Measurements from ENCODE around the gene PDGFD. TPM values are rescaled to one million over a fixed set of nuclear protein-coding genes. Genes with fewer than 3 reads are reported as not detected.

Gene PDGFD
- total RNA-seq, 2 experiments from 2014 or later = not detected

DNA sequence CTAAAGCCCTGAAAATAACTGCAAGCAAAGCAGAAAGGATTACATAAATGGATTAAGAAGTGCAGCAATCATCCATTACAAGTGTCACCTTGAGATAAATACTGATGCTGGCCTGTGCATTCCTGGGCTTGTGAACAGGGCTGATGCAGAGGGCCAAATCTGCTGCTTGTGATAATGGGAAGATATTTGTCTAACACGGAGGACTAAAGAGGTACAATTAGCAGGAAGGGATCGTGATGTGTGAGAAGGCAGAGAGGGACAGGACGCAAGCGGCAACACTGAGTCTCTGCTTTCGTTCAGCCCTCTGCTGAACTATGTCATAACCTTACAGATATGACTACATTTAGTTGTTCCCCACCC, 235.2 kb downstream of the PDGFD start:
- Mint-ChIP-seq H3K36me3 (no peaks in the 10 kb centered on the region), H3K27ac (no peak overlapping the region), H3K9me3 (no peaks in the 10 kb centered on the region), H3K27me3 (no peaks in the 10 kb centered on the region), H3K4me3 (no peak overlapping the region), H3K4me1 (no peaks in the 10 kb centered on the region)
- DNase-seq = no peak

DNA sequence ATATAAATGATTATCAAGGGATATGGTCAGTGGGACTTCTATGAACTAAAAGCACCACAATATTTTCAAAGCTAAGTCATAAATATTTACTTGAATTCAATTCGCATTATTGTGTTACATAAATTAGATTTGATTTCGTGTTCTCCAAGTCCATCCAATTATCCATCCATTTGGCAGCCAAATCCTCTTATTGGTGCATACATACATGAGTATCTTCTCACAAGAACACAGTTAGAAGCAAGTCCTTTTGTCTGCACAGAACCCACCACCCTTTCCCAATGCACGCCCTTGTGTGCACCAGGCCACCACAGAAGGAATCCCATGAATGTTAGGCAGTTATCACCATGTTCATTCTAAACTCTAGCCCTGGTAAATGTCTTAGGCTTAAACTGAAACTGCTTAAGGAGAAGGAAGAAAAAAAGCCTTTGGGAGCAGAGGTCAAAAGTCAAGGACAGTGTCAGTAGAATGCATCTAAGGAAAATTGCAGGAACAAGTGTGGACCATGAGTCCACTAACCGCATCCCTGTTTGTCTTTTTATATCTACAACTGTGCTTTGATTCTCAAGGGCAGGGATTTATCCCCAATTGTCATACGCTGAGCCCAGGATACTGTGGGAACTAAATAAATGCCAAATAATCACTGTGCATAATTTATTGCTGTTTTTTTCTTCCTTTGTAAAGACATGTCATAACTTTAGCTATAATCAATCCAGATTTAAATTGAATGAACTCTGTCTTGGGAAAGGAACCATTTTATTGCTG, 235.7 kb downstream of the PDGFD start:
- no peak for DNase-seq
- no peaks in the 10 kb centered on the region for H3K36me3 Mint-ChIP-seq
- H3K9me3 Mint-ChIP-seq = no peaks in the 10 kb centered on the region
- H3K27me3 Mint-ChIP-seq = no peaks in the 10 kb centered on the region
- no peak overlapping the region for H3K27ac Mint-ChIP-seq
- H3K4me3 Mint-ChIP-seq = no peak overlapping the region
- no peaks in the 10 kb centered on the region for H3K4me1 Mint-ChIP-seq

DNA sequence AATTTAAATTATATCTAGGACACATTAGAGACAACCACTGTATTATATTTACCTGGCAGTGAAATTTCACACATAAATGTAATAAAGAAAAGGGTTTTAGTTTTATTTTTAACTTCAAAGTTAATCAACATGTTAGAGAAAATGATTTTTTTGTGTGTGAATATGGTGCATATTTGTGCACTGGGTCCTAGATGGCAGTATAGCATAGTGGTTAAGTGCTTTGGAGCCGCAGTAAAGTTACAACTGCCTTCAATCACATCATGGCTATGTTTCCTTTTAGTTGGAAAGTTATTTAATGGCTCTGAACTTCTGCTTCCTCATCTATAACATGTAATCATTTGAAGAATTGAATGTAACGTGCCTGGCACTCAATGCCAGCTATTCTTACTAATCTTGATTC, 236.4 kb downstream of the PDGFD start:
- Mint-ChIP-seq H3K27me3 (no peaks in the 10 kb centered on the region), H3K27ac (no peak overlapping the region), H3K4me3 (no peak overlapping the region), H3K9me3 (no peaks in the 10 kb centered on the region), H3K36me3 (no peaks in the 10 kb centered on the region), H3K4me1 (no peaks in the 10 kb centered on the region)
- no peak for DNase-seq

DNA sequence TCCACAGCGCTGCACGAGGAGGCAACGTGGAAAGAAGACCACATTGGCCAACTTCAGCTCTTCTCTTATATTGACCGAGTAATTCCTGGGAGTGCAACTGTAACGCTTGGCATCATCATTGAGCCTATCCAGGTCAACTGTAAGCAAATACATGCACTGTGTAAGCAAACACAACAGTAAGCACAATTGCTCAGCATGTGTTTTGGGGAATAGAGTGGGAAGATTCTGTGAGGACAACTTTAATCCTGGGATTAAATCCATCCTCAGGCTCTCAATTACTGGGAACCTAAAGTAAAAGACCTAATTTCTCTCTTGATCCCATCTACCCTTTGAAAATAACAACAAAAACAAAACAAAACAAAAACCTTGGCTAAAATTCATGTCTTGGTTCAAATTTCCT, 237.0 kb downstream of the PDGFD start:
- DNase-seq = no peak
- H3K36me3 Mint-ChIP-seq = no peaks in the 10 kb centered on the region
- no peak overlapping the region for H3K27ac Mint-ChIP-seq
- no peaks in the 10 kb centered on the region for H3K4me1 Mint-ChIP-seq
- H3K9me3 Mint-ChIP-seq = no peaks in the 10 kb centered on the region
- no peak overlapping the region for H3K4me3 Mint-ChIP-seq
- no peaks in the 10 kb centered on the region for H3K27me3 Mint-ChIP-seq

DNA sequence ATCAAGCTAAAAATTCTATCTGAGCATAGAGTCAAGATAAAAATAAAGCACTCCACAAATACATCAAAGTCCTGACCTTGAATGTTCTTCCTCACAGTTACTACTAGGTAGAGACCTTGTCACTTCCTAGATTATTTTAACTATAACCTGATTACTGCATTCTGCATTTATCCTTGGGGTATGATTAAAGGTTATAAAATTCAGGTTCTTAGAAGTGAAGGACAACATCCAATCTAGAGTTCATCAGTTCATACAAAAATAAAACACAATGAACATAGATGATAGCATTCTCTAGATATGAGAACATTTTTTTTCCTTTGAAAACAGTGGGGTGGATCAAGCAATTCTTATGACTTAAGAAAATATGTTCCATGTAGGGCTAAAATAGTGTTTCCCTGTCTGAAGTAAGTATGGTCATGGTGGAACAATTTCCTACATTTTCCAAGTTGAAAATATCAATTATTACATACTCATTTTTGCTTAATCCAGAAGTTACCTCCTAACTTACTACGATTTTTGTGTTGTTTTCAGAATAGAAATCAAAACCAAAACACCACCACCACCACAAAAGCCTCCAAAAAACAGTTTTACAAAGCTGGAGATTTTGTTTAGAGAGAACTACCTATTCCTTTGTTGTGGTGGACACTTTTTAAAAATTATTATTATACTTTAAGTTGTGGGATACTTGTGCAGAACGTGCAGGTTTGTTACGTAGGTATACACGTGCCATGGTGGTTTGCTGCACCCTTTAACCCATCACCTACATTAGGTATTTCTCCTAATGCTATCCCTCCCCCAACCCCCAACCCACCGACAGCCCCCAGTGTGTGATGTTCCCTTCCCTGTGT, 239.6 kb downstream of the PDGFD start:
- no peak overlapping the region for H3K4me3 Mint-ChIP-seq
- H3K27me3 Mint-ChIP-seq = no peaks in the 10 kb centered on the region
- no peaks in the 10 kb centered on the region for H3K9me3 Mint-ChIP-seq
- H3K4me1 Mint-ChIP-seq = no peaks in the 10 kb centered on the region
- H3K27ac Mint-ChIP-seq = no peak overlapping the region
- DNase-seq = no peak
- no peaks in the 10 kb centered on the region for H3K36me3 Mint-ChIP-seq

DNA sequence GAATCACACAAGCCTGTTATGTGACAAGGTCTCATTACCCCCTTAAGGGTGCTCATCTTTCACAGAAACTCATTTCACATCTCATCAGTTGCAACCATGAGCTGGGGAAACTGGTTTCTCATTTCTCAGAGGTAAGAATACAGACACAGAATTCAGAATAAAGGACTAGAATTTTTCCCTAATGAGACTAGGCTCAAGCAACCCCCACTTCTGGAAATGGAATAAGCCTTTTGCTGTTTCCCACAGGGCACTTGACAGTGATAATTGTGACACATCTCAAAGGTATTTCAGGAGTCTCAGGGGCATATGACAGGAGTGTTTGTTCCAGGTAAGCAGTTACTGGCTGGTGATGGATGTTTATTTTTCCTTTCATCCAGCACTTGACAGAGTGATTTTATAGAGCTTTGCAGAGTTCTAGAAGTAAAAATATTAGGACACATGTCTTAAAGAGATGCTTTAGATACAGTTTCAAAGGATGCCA, 240.5 kb downstream of the PDGFD start:
- no peak overlapping the region for H3K27ac Mint-ChIP-seq
- no peaks in the 10 kb centered on the region for H3K27me3 Mint-ChIP-seq
- no peaks in the 10 kb centered on the region for H3K36me3 Mint-ChIP-seq
- no peaks in the 10 kb centered on the region for H3K4me1 Mint-ChIP-seq
- H3K4me3 Mint-ChIP-seq = no peak overlapping the region
- DNase-seq = no peak
- no peaks in the 10 kb centered on the region for H3K9me3 Mint-ChIP-seq

DNA sequence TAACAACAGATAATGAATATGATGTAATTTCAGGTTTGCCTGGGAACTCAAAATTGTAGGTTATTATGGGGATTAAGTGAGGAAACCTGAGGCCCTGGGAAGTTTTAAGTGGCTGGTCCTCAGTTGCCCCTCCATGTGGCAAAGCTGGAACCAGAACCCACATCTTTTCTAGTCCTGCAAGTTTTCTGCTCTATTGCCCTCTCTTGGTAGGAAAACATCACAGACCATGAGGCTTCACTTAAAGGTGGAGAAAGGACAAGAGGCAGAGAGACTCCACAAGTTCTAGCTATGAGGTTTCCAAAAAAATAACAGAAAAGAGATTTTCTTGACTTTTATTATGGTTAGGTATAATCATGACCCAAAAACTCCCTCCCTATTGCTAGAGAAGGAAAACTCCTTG, 243.0 kb downstream of the PDGFD start:
- DNase-seq = no peak
- H3K27me3 Mint-ChIP-seq = no peaks in the 10 kb centered on the region
- H3K27ac Mint-ChIP-seq = no peak overlapping the region
- H3K9me3 Mint-ChIP-seq = peaks cover 3% of the 10 kb centered on the region
- no peaks in the 10 kb centered on the region for H3K4me1 Mint-ChIP-seq
- no peaks in the 10 kb centered on the region for H3K36me3 Mint-ChIP-seq
- no peak overlapping the region for H3K4me3 Mint-ChIP-seq

DNA sequence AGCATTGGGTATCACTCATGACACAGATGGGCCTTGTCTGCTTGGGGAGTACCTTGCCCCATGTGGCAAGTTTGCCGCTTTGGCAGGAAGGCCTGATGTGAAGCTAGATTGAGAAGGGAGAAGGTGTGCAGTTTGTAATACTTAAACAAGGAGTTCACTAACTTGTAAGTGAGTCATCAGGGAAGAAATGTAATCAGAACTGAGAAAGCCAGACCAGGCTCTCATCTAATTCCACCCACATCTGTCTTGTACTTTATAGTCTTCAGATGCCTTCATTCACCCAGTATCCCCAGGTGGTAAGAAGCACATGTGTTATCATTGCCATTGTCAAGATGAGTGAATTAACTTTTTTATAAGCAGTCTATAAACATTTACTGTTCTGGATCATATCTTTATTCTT, 243.5 kb downstream of the PDGFD start:
- no peak for DNase-seq
- H3K4me1 Mint-ChIP-seq = no peaks in the 10 kb centered on the region
- no peak overlapping the region for H3K4me3 Mint-ChIP-seq
- peaks cover 4% of the 10 kb centered on the region for H3K9me3 Mint-ChIP-seq
- no peaks in the 10 kb centered on the region for H3K27me3 Mint-ChIP-seq
- no peak overlapping the region for H3K27ac Mint-ChIP-seq
- H3K36me3 Mint-ChIP-seq = no peaks in the 10 kb centered on the region

DNA sequence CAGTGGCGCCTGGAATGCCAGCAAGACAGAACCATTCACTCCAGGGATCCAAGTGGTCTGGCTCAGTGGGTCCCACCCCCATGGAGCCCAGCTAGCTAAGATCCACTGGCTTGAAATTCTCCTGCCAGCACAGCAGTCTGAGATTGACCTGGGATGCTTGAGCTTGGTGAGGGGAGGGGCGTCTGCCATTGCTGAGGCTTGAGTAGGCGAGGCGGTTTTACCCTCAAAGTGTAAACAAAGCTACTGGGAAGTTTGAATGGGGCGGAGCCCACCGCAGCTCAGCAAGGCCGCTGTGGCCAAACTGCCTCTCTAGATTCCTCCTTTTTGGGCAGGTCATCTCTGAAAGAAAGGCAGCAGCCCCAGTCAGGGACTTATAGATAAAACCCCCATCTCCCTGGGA, 253.2 kb downstream of the PDGFD start:
- H3K36me3 Mint-ChIP-seq = peaks cover 2% of the 10 kb centered on the region
- H3K4me1 Mint-ChIP-seq = no peaks in the 10 kb centered on the region
- H3K27me3 Mint-ChIP-seq = no peaks in the 10 kb centered on the region
- DNase-seq = no peak
- no peak overlapping the region for H3K27ac Mint-ChIP-seq
- peaks cover 22% of the 10 kb centered on the region for H3K9me3 Mint-ChIP-seq
- no peak overlapping the region for H3K4me3 Mint-ChIP-seq

DNA sequence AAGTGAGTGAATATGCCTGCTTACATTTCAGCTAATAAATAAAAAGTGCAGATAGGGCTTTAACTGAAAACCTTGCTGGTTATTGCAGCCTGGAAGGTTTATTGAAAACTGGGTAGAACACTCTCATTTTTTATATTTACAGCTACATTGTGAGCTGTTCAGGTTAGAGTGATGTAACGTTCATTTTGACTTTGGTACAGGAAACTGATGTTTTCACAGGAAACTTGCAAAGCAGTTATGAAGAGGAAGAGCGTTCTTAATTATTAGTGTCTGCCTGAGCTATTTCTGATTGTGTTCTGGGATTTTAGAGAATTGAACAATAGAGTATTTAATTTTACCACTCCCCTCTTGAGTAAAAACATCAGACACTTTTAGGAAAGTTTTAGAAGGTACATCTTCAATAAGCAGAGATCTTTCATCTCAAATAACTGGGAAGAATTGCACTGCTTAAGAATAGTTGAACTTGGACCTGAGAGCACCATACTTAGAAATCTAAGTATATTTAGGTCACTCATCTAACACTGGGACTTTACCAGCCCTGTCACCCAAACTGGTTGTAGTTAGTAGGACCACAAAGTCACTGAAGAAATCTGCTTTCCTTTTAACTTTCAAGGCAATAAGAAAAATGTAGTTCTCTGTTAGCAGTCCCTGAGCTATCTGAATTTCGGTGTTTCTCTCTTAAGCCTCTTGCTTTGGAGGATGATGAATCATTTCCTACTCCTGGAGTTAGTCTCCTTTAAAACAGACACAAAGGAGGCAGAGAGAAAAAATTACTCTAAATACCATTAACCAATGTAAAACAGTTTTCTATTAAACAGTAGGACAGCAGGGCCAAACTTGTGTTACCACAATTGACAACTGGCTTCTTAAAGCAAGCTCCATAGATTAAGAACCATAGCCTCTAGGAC, 256.1 kb downstream of the PDGFD start:
- no peak overlapping the region for H3K27ac Mint-ChIP-seq
- H3K4me1 Mint-ChIP-seq = no peaks in the 10 kb centered on the region
- H3K27me3 Mint-ChIP-seq = no peaks in the 10 kb centered on the region
- H3K4me3 Mint-ChIP-seq = no peak overlapping the region
- peaks cover 4% of the 10 kb centered on the region for H3K9me3 Mint-ChIP-seq
- no peak for DNase-seq
- H3K36me3 Mint-ChIP-seq = no peaks in the 10 kb centered on the region

DNA sequence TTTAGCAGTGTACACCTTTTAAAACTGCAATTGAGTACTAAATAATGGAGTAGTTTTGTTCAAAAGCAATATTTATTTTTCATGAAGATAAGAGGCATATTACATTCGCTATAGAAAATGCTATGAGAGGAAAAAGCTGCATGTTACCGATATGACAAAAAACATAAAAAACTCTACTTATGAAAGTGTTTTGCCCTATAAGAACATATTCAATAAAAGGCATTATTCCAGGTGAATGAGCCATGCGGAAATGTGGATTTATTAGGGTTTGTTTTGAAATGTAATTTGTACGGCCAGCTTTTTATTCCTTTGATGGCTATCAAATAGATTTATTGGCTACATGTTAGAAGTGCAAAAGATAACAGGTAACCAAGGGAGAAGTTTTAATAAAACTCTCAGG, 256.8 kb downstream of the PDGFD start:
- H3K4me3 Mint-ChIP-seq = no peak overlapping the region
- no peaks in the 10 kb centered on the region for H3K4me1 Mint-ChIP-seq
- H3K9me3 Mint-ChIP-seq = peaks cover 1% of the 10 kb centered on the region
- no peaks in the 10 kb centered on the region for H3K36me3 Mint-ChIP-seq
- DNase-seq = no peak
- H3K27ac Mint-ChIP-seq = no peak overlapping the region
- no peaks in the 10 kb centered on the region for H3K27me3 Mint-ChIP-seq

DNA sequence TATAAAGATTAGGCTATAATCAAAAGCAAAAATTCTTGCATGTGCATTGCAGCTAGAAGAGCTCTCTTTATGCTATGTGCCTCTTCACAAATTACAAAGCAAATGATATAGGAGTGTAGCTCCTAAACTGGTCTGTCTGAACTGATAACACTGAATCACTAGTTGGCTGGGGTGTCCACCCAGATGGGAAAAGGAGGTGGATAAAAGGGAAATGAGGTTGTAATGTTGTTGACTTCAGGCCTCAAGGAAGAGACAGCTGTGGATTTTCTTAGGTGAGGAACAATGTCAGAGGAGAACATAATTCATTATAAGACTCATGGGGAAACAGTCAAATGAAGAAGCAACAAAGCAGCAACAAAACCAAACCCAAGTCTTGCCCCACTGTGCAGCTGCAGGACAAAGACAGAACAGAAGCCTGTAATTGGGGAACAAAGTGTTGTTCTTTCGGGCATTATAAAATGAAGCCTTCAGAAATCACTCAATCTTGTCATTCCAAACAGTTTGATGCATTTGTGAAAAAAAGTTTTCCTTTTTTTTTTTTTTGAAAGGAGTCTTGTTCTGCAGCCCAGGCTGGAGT, 257.6 kb downstream of the PDGFD start:
- H3K27ac Mint-ChIP-seq = no peak overlapping the region
- H3K9me3 Mint-ChIP-seq = no peaks in the 10 kb centered on the region
- no peaks in the 10 kb centered on the region for H3K27me3 Mint-ChIP-seq
- no peaks in the 10 kb centered on the region for H3K36me3 Mint-ChIP-seq
- no peak overlapping the region for H3K4me3 Mint-ChIP-seq
- H3K4me1 Mint-ChIP-seq = no peaks in the 10 kb centered on the region
- DNase-seq = no peak

DNA sequence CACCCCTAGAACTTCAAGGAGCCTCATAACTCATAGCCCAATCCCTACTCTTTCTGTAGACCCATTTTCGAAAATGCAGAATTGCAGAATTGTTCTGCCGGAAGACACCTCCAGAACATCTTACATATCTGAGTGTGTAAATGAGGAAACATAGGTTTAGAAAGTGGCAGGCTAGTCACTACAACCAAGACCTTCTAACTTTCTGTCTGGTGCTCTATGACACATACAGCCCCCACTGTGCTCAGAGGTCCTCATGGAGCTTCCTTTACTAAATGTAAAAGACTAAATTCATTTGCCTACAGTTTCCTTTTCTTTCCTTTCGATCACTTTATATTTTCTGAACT, 259.7 kb downstream of the PDGFD start:
- no peak for DNase-seq
- Mint-ChIP-seq H3K36me3 (no peaks in the 10 kb centered on the region), H3K4me1 (no peaks in the 10 kb centered on the region), H3K27ac (no peak overlapping the region), H3K27me3 (no peaks in the 10 kb centered on the region), H3K9me3 (no peaks in the 10 kb centered on the region), H3K4me3 (no peak overlapping the region)

DNA sequence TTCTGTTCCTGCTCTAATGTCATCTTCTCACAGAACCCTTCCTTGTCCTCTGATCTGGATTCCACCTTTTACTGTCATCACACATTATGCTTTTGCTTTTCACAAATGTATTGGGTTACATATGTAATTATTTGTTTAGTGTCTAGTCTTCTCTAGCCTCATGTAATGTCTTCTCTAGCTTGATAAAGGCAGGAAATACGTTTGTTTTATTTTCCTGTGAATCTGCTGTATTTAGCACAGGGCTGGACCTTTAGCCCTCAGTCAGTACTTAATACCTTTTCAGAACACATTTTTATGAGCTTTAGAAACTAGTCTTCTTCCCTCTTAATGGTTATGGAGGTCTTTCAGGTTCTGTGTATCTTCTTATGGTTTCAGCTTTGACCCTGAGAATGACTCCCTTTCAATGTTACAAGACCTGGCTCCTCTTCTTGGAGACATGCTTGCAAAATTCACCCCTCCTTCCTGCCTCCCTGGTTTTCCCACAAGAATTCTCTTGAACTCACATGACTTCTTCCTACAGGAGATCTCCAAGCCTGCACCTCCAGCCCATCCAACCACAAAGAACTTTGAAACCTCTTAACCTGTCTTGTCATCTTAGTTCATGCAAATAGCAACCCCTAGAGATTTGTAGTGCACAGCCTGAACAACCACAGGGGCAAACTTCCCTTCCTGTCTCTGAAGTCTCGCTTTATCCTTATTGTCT, 260.2 kb downstream of the PDGFD start:
- Mint-ChIP-seq H3K9me3 (no peaks in the 10 kb centered on the region), H3K27ac (no peak overlapping the region), H3K36me3 (no peaks in the 10 kb centered on the region), H3K4me1 (no peaks in the 10 kb centered on the region), H3K27me3 (no peaks in the 10 kb centered on the region), H3K4me3 (no peak overlapping the region)
- no peak for DNase-seq
